H1 (cell line): ENCODE measurements around the gene MGAT5B. TPM values are rescaled to one million over a fixed set of nuclear protein-coding genes. Genes with fewer than 3 reads are reported as not detected.

ENCODE experiments used
- CTCF ChIA-PET: fragments of 300-600 bp; sonication (Branson Sonifier 250); formaldehyde crosslinking; loops from one replicate; lab custom pipeline; 2021; ENCODE audit not compliant: partially characterized antibody; lab: Charles Lee
- POLR2A ChIA-PET: fragments of 300-600 bp; sonication (Branson Sonifier 250); formaldehyde crosslinking; loops from one replicate; lab custom pipeline; 2021; ENCODE audit warnings: inconsistent platforms; ENCODE audit not compliant: partially characterized antibody; lab: Charles Lee
- DNase-seq, 2 experiments: peaks; one replicate each; pipeline versions ENCODE4 v3.0.0 to v3.0.0-alpha.2; 2010 to 2022; ENCODE audit warnings: low spot score in 2 of 2, low read depth in 1 of 2, mixed read lengths in 1 of 2
- FAIRE-seq: peaks from 2 replicates; lab custom pipeline; 2011; peaks lifted over from hg19 to GRCh38; lab: Jason Lieb, UNC
- H2AFZ ChIP-seq: 2 replicates; pipeline ENCODE4 v1.8.1; 2012; ENCODE audit warnings: low read length, inconsistent platforms
- H2AK5ac ChIP-seq: 2 replicates; pipeline ENCODE4 v1.6.1; 2013; ENCODE audit warnings: low read depth, low read length
- H2BK120ac ChIP-seq: replicated peaks from 2 replicates; pipeline ENCODE3; 2013; ENCODE audit warnings: low read depth, low read length, inconsistent platforms
- H2BK12ac ChIP-seq: 2 replicates; pipeline ENCODE4 v1.6.1; 2013; ENCODE audit warnings: low read depth, low read length
- H2BK15ac ChIP-seq: 2 replicates; pipeline ENCODE4 v1.6.1; 2013; ENCODE audit warnings: low read length
- H2BK20ac ChIP-seq: 2 replicates; pipeline ENCODE4 v1.6.1; 2013; ENCODE audit warnings: low read length
- H2BK5ac ChIP-seq: 2 replicates; pipeline ENCODE4 v1.6.1; 2013; ENCODE audit warnings: low read depth, low read length
- H3K14ac ChIP-seq: 2 replicates; pipeline ENCODE4 v1.6.1; 2013; ENCODE audit warnings: inconsistent platforms; ENCODE audit not compliant: insufficient read length
- H3K18ac ChIP-seq: 2 replicates; pipeline ENCODE4 v1.6.1; 2013; ENCODE audit warnings: low read length; ENCODE audit errors: extremely low read depth
- H3K23ac ChIP-seq: 2 replicates; pipeline ENCODE4 v1.6.1; 2013; ENCODE audit warnings: inconsistent platforms; ENCODE audit not compliant: insufficient read length
- H3K23me2 ChIP-seq: 2 replicates; pipeline ENCODE4 v1.6.1; 2013; ENCODE audit warnings: low read depth, low read length
- H3K27ac ChIP-seq: 2 replicates; pipeline ENCODE4 v1.6.1; 2011; ENCODE audit warnings: low read depth, low read length, inconsistent platforms
- H3K27me3 ChIP-seq, 4 experiments: replicated peaks in 1 of 4; 1 replicate in 1 of 4; 2 replicates in 3 of 4; pipeline versions ENCODE4 v1.6.1 to v1.8.1; 2011 to 2013; ENCODE audit warnings: low read length in 3 of 4, mild to moderate bottlenecking in 3 of 4, inconsistent platforms in 2 of 4, mixed read lengths in 2 of 4, moderate library complexity in 1 of 4; ENCODE audit not compliant: control insufficient read depth in 3 of 4, insufficient read depth in 3 of 4; ENCODE audit errors: extremely low read depth in 1 of 4
- H3K36me3 ChIP-seq, 4 experiments: 2 replicates each; pipeline versions ENCODE4 v1.6.1 to v1.8.1; 2011 to 2013; ENCODE audit warnings: mild to moderate bottlenecking in 4 of 4, low read length in 3 of 4, moderate library complexity in 2 of 4, control low read depth in 1 of 4, inconsistent platforms in 1 of 4; ENCODE audit not compliant: insufficient read depth in 4 of 4, control insufficient read depth in 2 of 4
- H3K4ac ChIP-seq: replicated peaks from 2 replicates; pipeline ENCODE3; 2013; ENCODE audit warnings: low read length, low read depth, mixed read lengths, inconsistent platforms; ENCODE audit not compliant: insufficient read length
- H3K4me1 ChIP-seq, 4 experiments: replicated peaks in 1 of 4; 1 replicate in 1 of 4; 2 replicates in 3 of 4; pipeline versions ENCODE4 v1.6.1 to v1.8.1; 2011 to 2013; ENCODE audit warnings: low read length in 3 of 4, inconsistent platforms in 2 of 4, mixed read lengths in 1 of 4; ENCODE audit not compliant: insufficient read depth in 4 of 4, control insufficient read depth in 3 of 4
- H3K4me2 ChIP-seq, 2 experiments: 2 replicates each; pipeline versions ENCODE4 v1.6.1 to v1.8.1; 2011 to 2013; ENCODE audit warnings: low read depth in 2 of 2, low read length in 2 of 2, control low read depth in 1 of 2, inconsistent platforms in 1 of 2, mild to moderate bottlenecking in 1 of 2; ENCODE audit not compliant: insufficient read depth in 1 of 2
- H3K4me3 ChIP-seq, 4 experiments: fragments of 200-600, 300-600 bp in 1 of 4; sonication (generic), shearing (Covaris generic), sonication (Bioruptor Twin) in 1 of 4; 2 replicates each; pipeline versions ENCODE4 v1.5.1 to v1.8.1; 2011 to 2016; ENCODE audit warnings: low read length in 4 of 4, low read depth in 3 of 4, control low read depth in 2 of 4, inconsistent platforms in 2 of 4, mild to moderate bottlenecking in 2 of 4, mixed read lengths in 1 of 4, moderate library complexity in 1 of 4; ENCODE audit not compliant: insufficient read depth in 2 of 4; ENCODE audit errors: extremely low read depth in 1 of 4
- H3K56ac ChIP-seq: replicated peaks from 2 replicates; pipeline ENCODE3; 2013; ENCODE audit warnings: low read depth, mild to moderate bottlenecking, mixed read lengths, low read length, inconsistent platforms; ENCODE audit not compliant: insufficient read length
- H3K79me1 ChIP-seq: 2 replicates; pipeline ENCODE4 v1.6.1; 2013; ENCODE audit warnings: low read depth, low read length, control low read depth
- H3K79me2 ChIP-seq, 2 experiments: 2 replicates each; pipeline versions ENCODE4 v1.6.1 to v1.8.1; 2012 to 2013; ENCODE audit warnings: low read length in 2 of 2, mild to moderate bottlenecking in 2 of 2, inconsistent platforms in 1 of 2; ENCODE audit not compliant: insufficient read depth in 2 of 2, control insufficient read depth in 1 of 2
- H3K9ac ChIP-seq, 4 experiments: replicated peaks in 1 of 4; 1 replicate in 1 of 4; 2 replicates in 3 of 4; pipeline versions ENCODE4 v1.6.1 to v1.8.1; 2011 to 2013; ENCODE audit warnings: low read depth in 3 of 4, low read length in 3 of 4, control low read depth in 2 of 4, mild to moderate bottlenecking in 2 of 4, moderate library complexity in 2 of 4, inconsistent platforms in 1 of 4; ENCODE audit errors: extremely low read depth in 1 of 4
- H3K9me3 ChIP-seq, 2 experiments: 2 replicates each; pipeline versions ENCODE4 v1.6.1 to v1.8.1; 2012 to 2013; ENCODE audit warnings: mild to moderate bottlenecking in 2 of 2, moderate library complexity in 2 of 2, control low read depth in 1 of 2, inconsistent platforms in 1 of 2, low read depth in 1 of 2, low read length in 1 of 2, mixed read lengths in 1 of 2; ENCODE audit not compliant: insufficient read depth in 2 of 2
- H4K20me1 ChIP-seq, 2 experiments: replicated peaks in 1 of 2; 2 replicates each; pipeline versions ENCODE3 to v1.8.1; 2011 to 2013; ENCODE audit warnings: inconsistent platforms in 2 of 2, low read length in 2 of 2, mild to moderate bottlenecking in 1 of 2; ENCODE audit not compliant: insufficient read depth in 2 of 2, control insufficient read depth in 1 of 2
- H4K5ac ChIP-seq: 2 replicates; pipeline ENCODE4 v1.6.1; 2013; ENCODE audit warnings: low read length, low read depth, mixed read lengths, inconsistent platforms; ENCODE audit not compliant: insufficient read length
- H4K8ac ChIP-seq: 2 replicates; pipeline ENCODE4 v1.8.0; 2013; ENCODE audit warnings: mild to moderate bottlenecking, moderate library complexity, low read length, inconsistent platforms; ENCODE audit not compliant: insufficient read depth; ENCODE audit errors: extremely low read depth
- H4K91ac ChIP-seq: replicated peaks from 2 replicates; pipeline ENCODE3; 2013; ENCODE audit warnings: low read length, mixed read lengths, inconsistent platforms; ENCODE audit not compliant: insufficient read length
- BRCA1 ChIP-seq: IDR thresholded peaks from 2 replicates; pipeline ENCODE4 v1.6.1; 2012; ENCODE audit warnings: low read depth, low read length, improper control_type of control experiment
- CREB1 ChIP-seq: IDR thresholded peaks from 2 replicates; pipeline ENCODE4 v1.6.1; 2012; ENCODE audit warnings: inconsistent platforms
- SP1 ChIP-seq: IDR thresholded peaks from 2 replicates; pipeline ENCODE4 v1.6.1; 2011; ENCODE audit warnings: low read depth, low read length
- TEAD4 ChIP-seq: IDR thresholded peaks from 2 replicates; pipeline ENCODE4 v1.6.1; 2012; ENCODE audit warnings: low read depth, low read length, inconsistent platforms, mixed read lengths
- WGBS, 2 experiments: shearing (Covaris generic) in 1 of 2; methylation state at CpG; one replicate each; pipeline versions ENCODE4 v1.1.6 to v1.1.7; 2013 to 2015; ENCODE audit warnings: low lambda C conversion rate in 2 of 2, mixed read lengths in 2 of 2, inconsistent platforms in 1 of 2, low coverage in 1 of 2, missing lambda C conversion rate in 1 of 2; ENCODE audit not compliant: insufficient replicate concordance in 2 of 2, insufficient coverage in 1 of 2, insufficient read length in 1 of 2; ENCODE audit errors: extremely low coverage in 1 of 2, missing lambda C conversion rate in 1 of 2; 5-methylcytosine and 5-hydroxymethylcytosine counted together
- polyA plus RNA-seq, 7 experiments: library from polyadenylated mRNA; depleted of rRNA in 3 of 7; stranded (reverse) in 5 of 7; unstranded in 2 of 7; fragments of >200 nt in 5 of 7; fragments of 200-250 nt in 2 of 7; gene quantifications; 1 replicate in 5 of 7; 2 replicates in 1 of 7; 4 replicates in 1 of 7; pipeline versions ENCODE4 v1.2.1 to v1.2.3, GENCODE V29; 2011 to 2013; ENCODE audit warnings: missing spikeins in 2 of 7, mixed read lengths in 2 of 7
- total RNA-seq: library from RNA; stranded (reverse); fragmentation: NEBNext Ultra II Directional; extraction: Animal tissue kit (Norgen Biotek cat#: 25700); gene quantifications from 2 replicates; pipeline ENCODE4 v1.2.1, GENCODE V29; 2021

MGAT5B gene
- total and polyA plus RNA-seq, 2 of the 8 experiments (the other 6 are each of a cell fraction or from before 2014, with no cell fraction given): 7.9 to 8.2 TPM

- Histone ChIP-seq H3K4ac (no peak overlapping the region), H4K91ac (no peak overlapping the region), H4K8ac (no peak overlapping the region), H3K9ac (no peak overlapping the region), H3K23me2 (no peaks in the 10 kb centered on the region), H2BK12ac (no peak overlapping the region), H2AFZ (no peak overlapping the region), H3K79me1 (no peaks in the 10 kb centered on the region), H4K20me1 (peaks cover 3 to 11% of the 10 kb centered on the region in 2 experiments), H2BK20ac (no peak overlapping the region), H3K27me3 (no peaks in the 10 kb centered on the region), H3K27ac (no peak overlapping the region), H2AK5ac (no peak overlapping the region), H3K23ac (no peak overlapping the region), H3K36me3 (no peaks in the 10 kb centered on the region; a peak in 2 of 8 replicates), H3K4me1 (peaks cover 0 to 9% (median 3%) of the 10 kb centered on the region in 4 experiments; a peak in 4 of 7 replicates), H3K18ac (no peak overlapping the region), H3K9me3 (peaks cover 0 to 2% of the 10 kb centered on the region in 2 experiments; a peak in 1 of 4 replicates), H2BK120ac (no peak overlapping the region), H3K4me2 (no peak overlapping the region), H3K79me2 (no peaks in the 10 kb centered on the region), H3K4me3 (no peak overlapping the region), H3K14ac (no peak overlapping the region), H4K5ac (no peak overlapping the region), H2BK5ac (no peak overlapping the region), H2BK15ac (no peak overlapping the region), H3K56ac (no peak overlapping the region)
- 89% methylated on average over 6 of the region's 6 CpGs; no CpG with 5 or more reads in 1 of the 2 experiments for WGBS, 2 experiments
- no peak for FAIRE-seq
- CTCF ChIA-PET: interaction anchor here (1.1 kb wide), 1 partner anchor 18 kb away, joined by 4 read pairs; no protein-coding TSS in a partner anchor
- no peak for DNase-seq
- POLR2A ChIA-PET: no interaction called here
- TF ChIP-seq TEAD4 (no peak), CREB1 (no peak), BRCA1 (no peak), SP1 (no peak)
Measured at GRCh38 chr17:76906463-76906862, 38.3 kb downstream of the MGAT5B start.
